SK-N-SH (cell line): Measurements from ENCODE around the gene MBP. TPM values are rescaled to one million over a fixed set of nuclear protein-coding genes. Genes with fewer than 3 reads are reported as not detected.

Experiments
- CTCF ChIA-PET: fragments of 300-600, 350-600 bp; formaldehyde crosslinking; extraction: SDS; loops from one replicate; lab custom pipeline; 2021; lab: Yijun Ruan, JAX
- POLR2A ChIA-PET: fragments of 350-600 bp; sonication (Branson Sonifier 250); formaldehyde crosslinking; extraction: SDS; loops from one replicate; lab custom pipeline; 2020; ENCODE audit warnings: antibody characterized with exemption, inconsistent platforms; lab: Yijun Ruan, JAX
- DNase-seq: peaks from one replicate; pipeline ENCODE4 v3.0.0; 2012
- H2AFZ ChIP-seq: fragments of 200-600 bp; sonication (generic); 2 replicates; pipeline ENCODE4 v1.8.1; 2016; ENCODE audit warnings: antibody characterized with exemption, mild to moderate bottlenecking, low read depth
- H3F3A ChIP-seq: fragments of 200-600 bp; sonication (generic); replicated peaks from 2 replicates; pipeline ENCODE3; 2016; ENCODE audit warnings: antibody characterized with exemption, mild to moderate bottlenecking; ENCODE audit not compliant: insufficient read depth
- H3K27ac ChIP-seq, 2 experiments: fragments of 200-500 bp in 1 of 2; fragments of 200-600 bp in 1 of 2; sonication (Bioruptor generic) in 1 of 2; sonication (generic), shearing (Covaris generic) in 1 of 2; 2 replicates each; pipeline versions ENCODE4 v1.5.1 to v1.6.1; 2014 to 2016; ENCODE audit warnings: low read depth in 2 of 2, inconsistent platforms in 1 of 2, low read length in 1 of 2, mild to moderate bottlenecking in 1 of 2, mixed read lengths in 1 of 2
- H3K27me3 ChIP-seq: fragments of 200-600 bp; sonication (generic), shearing (Covaris generic); 2 replicates; pipeline ENCODE4 v1.6.1; 2016; ENCODE audit warnings: mixed run types; ENCODE audit not compliant: insufficient read depth
- H3K36me3 ChIP-seq, 2 experiments: fragments of 200-500 bp in 1 of 2; fragments of 200-600 bp in 1 of 2; sonication (Bioruptor generic) in 1 of 2; sonication (generic) in 1 of 2; replicated peaks in 1 of 2; 2 replicates each; pipeline versions ENCODE3 to v1.5.1; 2014 to 2016; ENCODE audit warnings: low read length in 1 of 2, mild to moderate bottlenecking in 1 of 2; ENCODE audit not compliant: insufficient read depth in 2 of 2, control insufficient read depth in 1 of 2
- H3K4me1 ChIP-seq, 2 experiments: fragments of 200-500 bp in 1 of 2; fragments of 200-600 bp in 1 of 2; sonication (Bioruptor generic) in 1 of 2; sonication (generic), shearing (Covaris generic) in 1 of 2; 2 replicates each; pipeline versions ENCODE4 v1.5.1 to v1.6.1; 2014 to 2016; ENCODE audit warnings: low read depth in 1 of 2, low read length in 1 of 2, mixed run types in 1 of 2; ENCODE audit not compliant: insufficient read depth in 2 of 2, control insufficient read depth in 1 of 2
- H3K4me2 ChIP-seq: fragments of 200-600 bp; sonication (generic), shearing (Covaris generic); 2 replicates; pipeline ENCODE4 v1.6.1; 2017; ENCODE audit warnings: mixed run types
- H3K4me3 ChIP-seq, 2 experiments: fragments of 200-500 bp in 1 of 2; fragments of 200-600 bp in 1 of 2; sonication (Bioruptor generic) in 1 of 2; sonication (generic), shearing (Covaris generic) in 1 of 2; 2 replicates each; pipeline versions ENCODE4 v1.5.1 to v1.8.1; 2014 to 2016; ENCODE audit warnings: low read depth in 2 of 2, inconsistent platforms in 1 of 2, low read length in 1 of 2, mild to moderate bottlenecking in 1 of 2, mixed read lengths in 1 of 2, moderate library complexity in 1 of 2
- H3K79me2 ChIP-seq: fragments of 200-600 bp; sonication (generic); 2 replicates; pipeline ENCODE4 v1.8.1; 2017; ENCODE audit warnings: mild to moderate bottlenecking; ENCODE audit not compliant: insufficient read depth
- H3K9ac ChIP-seq: fragments of 200-600 bp; sonication (generic); 2 replicates; pipeline ENCODE4 v1.6.1; 2017; ENCODE audit warnings: mixed run types
- H3K9me2 ChIP-seq: fragments of 200-600 bp; sonication (generic); 2 replicates; pipeline ENCODE4 v1.6.1; 2017; ENCODE audit warnings: mixed run types
- H3K9me3 ChIP-seq: fragments of 200-600 bp; sonication (generic); 2 replicates; pipeline ENCODE4 v1.6.1; 2017; ENCODE audit warnings: mixed run types, mild to moderate bottlenecking, moderate library complexity
- H4K20me1 ChIP-seq: fragments of 200-600 bp; sonication (generic); 2 replicates; pipeline ENCODE4 v1.6.1; 2017; ENCODE audit warnings: mild to moderate bottlenecking, mixed run types; ENCODE audit not compliant: insufficient read depth
- CTCF ChIP-seq: fragments of 200-600 bp; sonication (generic); IDR thresholded peaks from 2 replicates; pipeline ENCODE4 v1.6.1; 2017; ENCODE audit warnings: antibody characterized with exemption, mild to moderate bottlenecking, moderate library complexity
- FOXJ3 ChIP-seq: sonication (generic); formaldehyde crosslinking; IDR thresholded peaks from 2 replicates; pipeline ENCODE4 v1.5.1; 2020; ENCODE audit warnings: mild to moderate bottlenecking, missing genetic modification reagents
- FOXM1 ChIP-seq: IDR thresholded peaks from 2 replicates; pipeline ENCODE4 v1.4.0; 2012; ENCODE audit warnings: low read depth, mild to moderate bottlenecking
- GABPA ChIP-seq: IDR thresholded peaks from 2 replicates; pipeline ENCODE4 v1.4.0; 2012; ENCODE audit warnings: low read depth, mild to moderate bottlenecking
- MEF2A ChIP-seq: IDR thresholded peaks from 2 replicates; pipeline ENCODE4 v1.4.0; 2012; ENCODE audit warnings: low read depth, borderline replicate concordance
- NFIC ChIP-seq: IDR thresholded peaks from 2 replicates; pipeline ENCODE4 v1.4.0; 2012; ENCODE audit warnings: borderline replicate concordance
- POLR2AphosphoS5 ChIP-seq: IDR thresholded peaks from 2 replicates; pipeline ENCODE4 v1.6.1; 2012; ENCODE audit warnings: low read depth, low read length
- REST ChIP-seq: IDR thresholded peaks from 2 replicates; pipeline ENCODE4 v1.6.1; 2012; ENCODE audit warnings: mild to moderate bottlenecking, low read depth, low read length, moderate library complexity
- RFX5 ChIP-seq: IDR thresholded peaks from 2 replicates; pipeline ENCODE4 v1.6.1; 2012; ENCODE audit warnings: mild to moderate bottlenecking, improper control_type of control experiment, low read length
- SIN3A ChIP-seq: IDR thresholded peaks from 2 replicates; pipeline ENCODE4 v1.6.1; 2012; ENCODE audit warnings: low read depth, mild to moderate bottlenecking, low read length, moderate library complexity, borderline replicate concordance
- TAF1 ChIP-seq: IDR thresholded peaks from 2 replicates; pipeline ENCODE4 v1.6.1; 2012; ENCODE audit warnings: low read depth, mild to moderate bottlenecking, low read length, moderate library complexity, borderline replicate concordance
- USF2 ChIP-seq: fragments of 150-350 bp; IDR thresholded peaks from 2 replicates; pipeline ENCODE4 v1.6.1; 2017; ENCODE audit warnings: antibody characterized with exemption, low read length, low read depth, borderline replicate concordance
- WGBS: methylation state at CpG from one replicate; pipeline ENCODE4 v1.1.6; 2017; ENCODE audit warnings: low lambda C conversion rate; 5-methylcytosine and 5-hydroxymethylcytosine counted together
- polyA plus RNA-seq, 3 experiments: library from polyadenylated mRNA; depleted of rRNA; stranded (reverse); fragments of >200 nt; gene quantifications; 2 replicates each; pipeline ENCODE4 v1.2.3, GENCODE V29; 2012

The MBP gene
- polyA plus RNA-seq, 1 of the 3 experiments (the other 2 are of a cell fraction): 1.6 TPM

GRCh38 chr18:76956648-76957047 lies 175.9 kb downstream of the MBP start:
- POLR2A ChIA-PET: no interaction called here
- H3K4me1 ChIP-seq: peaks cover 0 to 25% of the 10 kb centered on the region in 2 experiments; a peak in 2 of 4 replicates
- CTCF ChIA-PET: interaction anchor here (1.7 kb wide), 1 partner anchor 34 kb away, joined by 4 read pairs; no protein-coding TSS in a partner anchor
- over 99% methylated on average over 10 of the region's 11 CpGs for WGBS
- peaks cover 12 to 42% of the 10 kb centered on the region in 2 experiments for H3K36me3 ChIP-seq
- H3K4me2 ChIP-seq: no peak overlapping the region
- H3F3A ChIP-seq: no peaks in the 10 kb centered on the region
- no peaks in the 10 kb centered on the region for H3K27me3 ChIP-seq
- TF ChIP-seq TAF1 (no peak), USF2 (no peak), RFX5 (no peak), POLR2AphosphoS5 (no peak), MEF2A (no peak), NFIC (no peak), GABPA (no peak), REST (no peak), CTCF (no peak), FOXM1 (no peak), FOXJ3 (CRISPR knock-in tag) (no peak), SIN3A (no peak)
- H3K9me3 ChIP-seq: no peaks in the 10 kb centered on the region
- H3K9ac ChIP-seq: no peak overlapping the region
- no peaks in the 10 kb centered on the region for H3K9me2 ChIP-seq
- H3K4me3 ChIP-seq: no peak overlapping the region
- H3K79me2 ChIP-seq: no peaks in the 10 kb centered on the region
- H3K27ac ChIP-seq: no peak overlapping the region
- H2AFZ ChIP-seq: no peak overlapping the region
- no peak for DNase-seq
- H4K20me1 ChIP-seq: no peaks in the 10 kb centered on the region
